Neutrophil (primary cell): Measurements from ENCODE around the gene MARCHF4.

ENCODE experiments used
- H3K27ac ChIP-seq: fragments of 200-600 bp; sonication (generic); 2 replicates; pipeline ENCODE4 v1.5.1; 2016; ENCODE audit warnings: mild to moderate bottlenecking, moderate library complexity
- H3K27me3 ChIP-seq: fragments of 200-600 bp; sonication (generic); 2 replicates; pipeline ENCODE4 v1.6.0; 2016; ENCODE audit warnings: mild to moderate bottlenecking
- H3K36me3 ChIP-seq: fragments of 200-600 bp; sonication (generic); 2 replicates; pipeline ENCODE4 v1.5.1; 2017
- H3K4me1 ChIP-seq, 2 experiments: fragments of 200-600 bp in 1 of 2; sonication (generic) in 1 of 2; 1 replicate in 1 of 2; 2 replicates in 1 of 2; pipeline versions ENCODE4 v1.5.1 to v1.6.1; 2013 to 2016; ENCODE audit warnings: low read depth in 1 of 2, low read length in 1 of 2, mild to moderate bottlenecking in 1 of 2, moderate library complexity in 1 of 2; ENCODE audit not compliant: control insufficient read depth in 1 of 2, insufficient read depth in 1 of 2
- H3K4me3 ChIP-seq, 2 experiments: fragments of 200-600 bp in 1 of 2; sonication (generic) in 1 of 2; 1 replicate in 1 of 2; 2 replicates in 1 of 2; pipeline ENCODE4 v1.5.1; 2013 to 2016; ENCODE audit warnings: low read depth in 1 of 2, low read length in 1 of 2, mild to moderate bottlenecking in 1 of 2, moderate library complexity in 1 of 2
- H3K9me3 ChIP-seq: fragments of 200-600 bp; sonication (generic); 2 replicates; pipeline ENCODE4 v1.5.1; 2016
- TF ChIP-seq, protein P1 (sequence below): fragments of 200-600 bp; sonication (generic); IDR thresholded peaks from 2 replicates; pipeline ENCODE4 v1.5.1; 2016; ENCODE audit warnings: antibody characterized with exemption

MARCHF4 gene

DNA sequence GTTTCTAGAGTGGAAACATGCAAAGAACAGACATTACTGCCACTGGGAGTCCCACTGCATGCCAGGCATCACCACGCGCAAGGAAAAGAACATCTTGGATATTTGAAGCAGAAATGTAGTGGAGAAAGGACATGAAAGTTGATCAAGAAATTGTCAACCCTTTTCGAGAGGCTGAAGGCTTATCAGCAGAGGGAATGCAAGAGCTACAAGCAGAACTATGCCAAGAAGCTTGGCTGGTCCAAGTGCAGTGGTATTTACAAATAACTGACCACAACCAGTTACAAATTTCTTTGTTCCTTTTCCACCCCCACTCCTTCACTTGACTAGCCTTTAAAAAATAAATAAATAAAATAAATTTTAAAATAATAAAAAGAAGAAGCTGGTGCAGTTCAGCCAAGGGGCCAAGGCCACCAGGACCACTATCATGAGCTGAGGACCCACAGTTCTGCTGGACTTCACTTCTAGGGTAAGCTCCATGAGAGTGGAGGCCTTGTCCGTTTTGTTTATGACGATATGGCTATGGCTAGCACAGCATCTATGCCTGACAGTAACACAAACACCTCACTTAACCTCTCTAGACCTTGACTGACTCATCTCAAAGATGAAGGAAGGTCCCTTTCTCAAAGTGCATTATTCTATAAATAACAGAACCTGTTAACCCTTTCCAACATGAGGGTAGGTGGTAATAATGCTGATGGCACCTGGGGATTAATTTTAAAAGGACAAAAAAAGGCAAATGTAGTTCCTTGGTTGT is 20.9 kb downstream of the MARCHF4 start:
- Histone ChIP-seq H3K36me3 (no peaks in the 10 kb centered on the region), H3K27ac (no peak overlapping the region), H3K4me3 (no peak overlapping the region), H3K9me3 (no peaks in the 10 kb centered on the region), H3K4me1 (no peaks in the 10 kb centered on the region), H3K27me3 (no peaks in the 10 kb centered on the region)
- TF ChIP-seq, protein P1, sequence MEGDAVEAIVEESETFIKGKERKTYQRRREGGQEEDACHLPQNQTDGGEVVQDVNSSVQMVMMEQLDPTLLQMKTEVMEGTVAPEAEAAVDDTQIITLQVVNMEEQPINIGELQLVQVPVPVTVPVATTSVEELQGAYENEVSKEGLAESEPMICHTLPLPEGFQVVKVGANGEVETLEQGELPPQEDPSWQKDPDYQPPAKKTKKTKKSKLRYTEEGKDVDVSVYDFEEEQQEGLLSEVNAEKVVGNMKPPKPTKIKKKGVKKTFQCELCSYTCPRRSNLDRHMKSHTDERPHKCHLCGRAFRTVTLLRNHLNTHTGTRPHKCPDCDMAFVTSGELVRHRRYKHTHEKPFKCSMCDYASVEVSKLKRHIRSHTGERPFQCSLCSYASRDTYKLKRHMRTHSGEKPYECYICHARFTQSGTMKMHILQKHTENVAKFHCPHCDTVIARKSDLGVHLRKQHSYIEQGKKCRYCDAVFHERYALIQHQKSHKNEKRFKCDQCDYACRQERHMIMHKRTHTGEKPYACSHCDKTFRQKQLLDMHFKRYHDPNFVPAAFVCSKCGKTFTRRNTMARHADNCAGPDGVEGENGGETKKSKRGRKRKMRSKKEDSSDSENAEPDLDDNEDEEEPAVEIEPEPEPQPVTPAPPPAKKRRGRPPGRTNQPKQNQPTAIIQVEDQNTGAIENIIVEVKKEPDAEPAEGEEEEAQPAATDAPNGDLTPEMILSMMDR = no peak

DNA sequence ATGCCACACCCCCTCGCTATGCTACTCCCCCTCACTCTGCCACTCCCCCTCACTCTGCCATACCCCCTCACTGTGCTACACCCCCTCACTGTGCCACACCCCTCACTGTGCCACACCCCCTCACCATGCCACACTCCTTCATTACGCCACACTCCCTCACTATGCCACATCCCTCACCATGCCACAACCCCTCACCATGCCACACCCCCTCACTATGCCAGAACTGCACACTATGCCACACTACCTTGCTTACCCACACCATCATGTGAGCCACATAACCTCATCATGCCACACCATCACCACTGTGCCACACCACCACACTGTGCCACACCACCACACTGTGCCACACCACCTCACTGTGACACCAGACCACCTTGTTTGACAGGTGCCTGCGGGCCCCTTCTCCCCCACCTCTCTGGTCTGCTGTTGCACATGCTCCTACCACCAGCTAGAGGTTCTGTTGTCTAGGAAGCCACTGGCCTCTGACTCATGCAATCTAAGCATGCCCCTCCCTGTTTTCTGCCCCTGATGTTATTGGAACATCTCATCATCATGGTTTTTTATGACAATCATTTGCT is 22.0 kb downstream of the MARCHF4 start:
- TF ChIP-seq, protein P1 = no peak
- no peaks in the 10 kb centered on the region for H3K9me3 ChIP-seq
- H3K27me3 ChIP-seq = no peaks in the 10 kb centered on the region
- H3K4me3 ChIP-seq = no peak overlapping the region
- H3K27ac ChIP-seq = no peak overlapping the region
- H3K36me3 ChIP-seq = no peaks in the 10 kb centered on the region
- H3K4me1 ChIP-seq = no peaks in the 10 kb centered on the region

DNA sequence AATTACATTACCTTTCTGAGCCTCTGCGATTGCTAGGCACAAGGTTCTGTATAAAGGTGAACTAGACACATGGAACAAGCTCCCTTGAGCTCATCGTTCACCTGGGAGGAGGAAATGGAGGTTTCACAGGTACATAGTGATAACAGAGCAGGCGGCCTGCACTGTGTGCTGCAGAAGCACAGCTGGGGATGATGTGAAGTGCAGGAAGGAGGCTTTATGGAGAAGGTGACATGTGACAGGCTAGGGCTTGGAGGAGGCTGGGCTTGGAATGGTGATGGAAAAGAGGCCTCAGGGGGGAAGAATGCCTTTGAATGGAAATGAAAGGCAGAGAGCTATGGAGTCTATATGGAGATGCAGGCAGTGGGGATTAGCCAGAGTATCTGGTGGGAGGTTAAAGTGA is 22.9 kb downstream of the MARCHF4 start:
- Histone ChIP-seq H3K27me3 (no peaks in the 10 kb centered on the region), H3K36me3 (no peaks in the 10 kb centered on the region), H3K4me1 (no peaks in the 10 kb centered on the region), H3K9me3 (no peaks in the 10 kb centered on the region), H3K27ac (no peak overlapping the region), H3K4me3 (no peak overlapping the region)
- TF ChIP-seq, protein P1 = no peak

DNA sequence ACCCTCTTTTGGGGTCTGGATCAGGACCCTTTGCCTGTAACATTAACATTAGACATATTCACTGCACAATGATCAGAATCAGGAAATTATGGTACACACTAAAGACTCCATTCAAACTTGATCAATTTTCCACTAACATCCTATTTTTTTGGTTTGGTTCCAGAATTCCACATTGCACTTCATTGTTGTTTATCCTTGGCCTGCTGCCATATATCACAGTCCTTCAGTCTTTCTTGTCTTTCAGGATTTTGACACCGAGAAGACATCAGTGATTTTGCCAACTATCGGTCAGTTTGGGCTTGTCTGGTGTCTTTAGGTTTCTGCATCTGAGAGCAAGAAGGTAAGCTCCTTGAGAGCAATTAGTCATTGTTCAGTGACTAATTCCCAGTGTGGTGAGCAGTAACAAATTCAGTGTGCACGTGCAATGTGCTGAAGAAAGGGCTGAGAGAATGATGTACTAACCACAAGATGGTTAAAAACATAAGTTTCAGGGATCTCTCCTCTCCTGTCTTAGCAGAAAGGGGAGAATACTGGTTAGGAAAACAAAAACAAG is 23.5 kb downstream of the MARCHF4 start:
- Histone ChIP-seq H3K4me1 (no peaks in the 10 kb centered on the region), H3K27ac (no peak overlapping the region), H3K27me3 (no peaks in the 10 kb centered on the region), H3K9me3 (no peaks in the 10 kb centered on the region), H3K36me3 (no peaks in the 10 kb centered on the region), H3K4me3 (no peak overlapping the region)
- TF ChIP-seq, protein P1 = no peak

DNA sequence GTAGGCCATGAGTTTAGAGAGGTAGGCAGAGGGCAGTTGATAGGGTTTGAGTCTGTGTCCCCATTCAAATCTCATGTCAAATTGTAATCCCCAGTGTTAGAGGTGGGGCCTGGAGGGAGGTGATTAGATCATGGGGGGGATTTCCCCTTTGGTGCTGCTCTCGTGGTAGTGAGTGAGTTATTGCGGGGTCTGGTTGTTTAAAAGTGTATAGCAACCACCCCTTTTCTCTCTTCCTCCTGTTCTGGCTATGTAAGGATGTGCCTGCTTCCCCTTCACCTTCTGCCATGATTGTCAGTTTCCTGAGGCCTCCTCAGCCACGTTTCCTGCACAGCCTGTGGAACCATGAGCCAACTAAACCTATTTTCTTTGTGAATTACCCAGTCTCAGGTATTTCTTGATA is 25.5 kb downstream of the MARCHF4 start:
- H3K4me1 ChIP-seq = no peaks in the 10 kb centered on the region
- H3K27me3 ChIP-seq = no peaks in the 10 kb centered on the region
- H3K4me3 ChIP-seq = no peak overlapping the region
- H3K36me3 ChIP-seq = no peaks in the 10 kb centered on the region
- no peak overlapping the region for H3K27ac ChIP-seq
- H3K9me3 ChIP-seq = no peaks in the 10 kb centered on the region
- TF ChIP-seq, protein P1 = no peak
